Mucosa of gallbladder (tissue), 1 donor: ENCODE data around the gene MCTP2. TPM values are rescaled to one million over a fixed set of nuclear protein-coding genes. Genes with fewer than 3 reads are reported as not detected.

ENCODE experiments used
- DNase-seq: peaks from one replicate; pipeline ENCODE4 v3.0.0-alpha.2; 2020; ENCODE audit warnings: low spot score
- total RNA-seq: library from RNA; stranded (reverse); gene quantifications from one replicate; pipeline ENCODE4 v1.2.1, GENCODE V29; 2021
- donor health status: DM: no; HTN: no; CAD: no.

MCTP2 gene
- total RNA-seq, 1 donor from 2014 or later = 31.7 TPM

DNA sequence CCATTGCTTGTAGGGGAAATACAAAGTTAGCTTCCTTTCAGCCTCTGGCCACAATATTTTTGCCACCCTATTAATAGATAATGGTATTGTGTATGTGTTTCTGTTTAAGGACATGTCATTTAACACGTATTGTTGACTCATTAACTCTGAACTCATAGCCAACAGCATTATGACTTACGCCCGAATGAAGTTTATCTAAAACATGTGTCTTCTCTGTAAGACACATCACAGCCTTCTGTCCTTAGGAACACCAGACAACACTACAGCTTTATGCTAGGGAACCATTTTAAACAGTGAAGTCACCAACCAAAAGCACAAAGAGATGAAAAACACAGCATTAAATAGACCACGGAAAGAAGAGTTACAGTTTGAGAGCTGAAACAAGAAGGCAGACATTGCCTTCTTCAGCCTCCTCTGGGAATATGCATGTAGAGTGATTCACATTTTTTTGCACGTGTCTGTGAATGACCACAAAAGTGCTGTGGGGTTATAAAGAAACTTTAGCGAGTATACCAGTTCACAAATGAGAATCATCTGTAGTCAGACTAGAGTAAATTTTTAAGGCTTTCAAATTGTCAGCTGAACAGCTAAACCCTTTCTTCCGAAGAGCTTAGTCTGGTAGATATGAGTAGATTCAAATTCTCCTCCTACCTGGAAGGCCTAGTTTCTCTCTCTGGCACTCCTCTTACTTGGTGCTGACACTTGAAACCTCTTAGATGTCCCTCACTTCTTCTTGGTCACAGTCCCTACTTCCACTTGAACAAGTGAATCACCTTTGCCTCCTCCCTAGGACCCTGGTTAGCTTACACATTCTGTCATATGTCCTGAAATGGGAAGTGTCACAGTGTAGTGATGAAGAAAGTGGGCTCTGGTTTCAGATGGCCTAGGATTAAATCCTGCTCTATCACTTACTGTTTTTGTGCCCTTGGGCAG is 32.2 kb downstream of the MCTP2 start:
- DNase-seq = no peak

DNA sequence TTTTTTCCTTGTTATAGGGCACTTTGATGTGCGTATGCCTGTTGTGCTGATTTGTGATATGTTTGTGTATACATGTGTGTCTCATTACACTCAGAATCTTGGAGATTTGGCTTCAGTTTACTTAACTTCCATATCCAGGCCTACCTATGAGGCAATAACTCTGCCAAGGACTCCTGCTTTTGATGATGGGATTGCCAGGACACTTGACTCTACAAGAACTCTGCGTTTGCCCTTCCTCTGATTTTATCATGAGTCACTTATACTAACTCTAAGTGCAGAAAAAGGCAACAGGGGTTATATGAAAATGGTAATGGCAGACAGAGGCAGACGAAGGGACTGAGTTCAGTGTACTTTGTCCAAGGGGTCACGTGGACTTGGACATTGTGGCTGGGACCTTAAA is 33.6 kb downstream of the MCTP2 start:
- no peak for DNase-seq

DNA sequence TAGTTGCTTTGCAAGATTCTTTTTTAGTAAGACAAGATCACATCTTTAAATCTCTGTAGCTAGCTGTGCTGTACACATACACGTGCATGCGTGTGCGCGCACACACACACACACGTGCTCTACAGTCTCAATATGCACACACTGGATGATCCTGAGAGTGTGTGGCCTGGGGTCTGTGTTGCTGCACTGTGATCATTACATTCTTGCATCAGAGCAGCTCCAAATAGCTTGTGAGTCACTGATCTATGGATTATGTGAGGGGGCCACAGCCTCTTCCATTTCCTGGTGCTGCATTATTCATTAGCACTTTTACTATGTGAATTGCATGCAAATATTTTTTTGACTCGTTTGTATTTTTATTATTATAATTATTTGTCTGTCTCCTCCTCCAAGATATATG is 34.6 kb downstream of the MCTP2 start:
- no peak for DNase-seq

DNA sequence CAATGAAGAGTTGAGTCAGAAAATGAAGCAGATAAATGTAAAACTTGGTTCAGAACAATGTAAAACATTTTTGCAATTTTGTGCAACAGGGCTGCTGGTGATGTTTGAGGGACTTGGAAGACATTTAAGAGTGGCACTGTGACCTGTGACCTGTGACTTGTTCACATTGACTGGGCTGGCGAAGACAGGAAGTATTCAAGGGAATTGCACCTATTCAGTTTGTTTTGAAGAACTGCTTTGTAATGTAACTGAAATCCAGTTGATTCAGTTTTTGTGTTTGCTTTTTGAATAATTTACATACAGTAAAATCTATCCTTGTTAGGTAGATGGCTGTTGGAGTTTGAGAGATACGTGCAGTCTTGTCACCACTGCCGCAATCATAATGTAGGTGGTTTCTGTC is 35.4 kb downstream of the MCTP2 start:
- no peak for DNase-seq

DNA sequence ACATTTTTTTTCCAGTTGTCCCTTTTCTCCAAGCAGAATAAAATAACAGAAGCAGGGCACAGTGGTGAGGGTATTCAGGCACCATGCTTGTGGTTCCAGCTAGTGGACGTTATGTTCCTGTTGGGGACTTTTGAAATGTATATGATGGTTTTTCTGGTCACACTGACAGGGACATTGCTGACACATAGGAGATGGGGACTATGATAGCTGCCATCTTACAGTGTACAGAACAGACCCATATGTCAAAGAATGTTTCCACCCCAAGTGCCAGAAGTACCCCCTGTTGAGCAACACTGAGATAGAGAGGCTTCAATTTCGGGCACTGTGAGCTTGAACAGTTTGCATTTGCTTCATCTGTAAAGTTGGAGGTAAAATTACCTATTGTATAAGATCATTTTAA is 38.6 kb downstream of the MCTP2 start:
- DNase-seq = no peak

DNA sequence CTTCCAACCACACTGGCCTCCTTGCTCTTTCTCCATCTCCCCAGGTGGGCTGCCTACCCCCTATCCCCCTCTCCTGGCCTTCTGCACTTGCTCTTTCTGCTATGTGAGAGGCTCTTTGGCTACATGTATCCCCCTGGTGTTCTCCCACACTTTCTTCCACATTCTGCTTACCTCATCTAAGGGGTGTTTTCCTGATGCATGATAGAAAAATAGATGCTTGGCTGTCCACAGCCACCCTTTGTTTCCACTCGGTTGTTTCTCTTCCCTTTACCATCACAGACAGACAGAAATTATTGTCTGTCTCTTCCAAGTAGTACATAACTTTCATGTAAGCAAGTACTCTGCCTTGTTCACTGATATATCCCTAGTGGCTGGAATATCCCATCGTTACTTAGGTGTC is 39.2 kb downstream of the MCTP2 start:
- no peak for DNase-seq

DNA sequence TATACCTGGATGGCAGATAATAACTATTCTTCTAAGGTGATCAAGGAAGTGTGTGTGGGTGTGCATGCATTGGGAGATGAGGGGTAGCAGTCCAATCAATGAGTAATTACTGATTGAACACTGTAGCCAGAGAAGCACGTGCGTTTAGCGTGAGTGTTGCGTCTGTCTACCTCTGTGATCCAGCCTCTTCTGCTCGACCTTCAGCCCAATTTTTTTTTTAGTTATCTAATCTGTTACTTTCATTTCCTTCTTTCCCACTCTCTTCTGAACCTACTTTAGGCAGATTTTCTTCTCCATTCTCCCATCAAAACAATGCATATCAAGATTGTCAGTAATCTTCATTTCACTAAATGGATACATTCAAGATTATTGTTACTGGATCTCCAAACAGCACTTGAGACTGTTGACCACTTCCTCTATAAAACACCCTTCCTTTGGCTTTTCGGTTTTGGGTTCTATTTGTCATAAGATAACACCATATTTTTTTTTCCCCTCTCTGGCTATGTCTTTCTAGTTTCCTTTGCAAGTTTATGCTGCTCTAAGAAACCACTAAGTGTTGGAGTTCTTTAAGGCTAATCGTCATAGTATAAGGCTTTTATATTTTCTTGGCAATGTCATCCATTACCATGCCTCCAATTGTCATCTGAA is 41.0 kb downstream of the MCTP2 start:
- DNase-seq = no peak

DNA sequence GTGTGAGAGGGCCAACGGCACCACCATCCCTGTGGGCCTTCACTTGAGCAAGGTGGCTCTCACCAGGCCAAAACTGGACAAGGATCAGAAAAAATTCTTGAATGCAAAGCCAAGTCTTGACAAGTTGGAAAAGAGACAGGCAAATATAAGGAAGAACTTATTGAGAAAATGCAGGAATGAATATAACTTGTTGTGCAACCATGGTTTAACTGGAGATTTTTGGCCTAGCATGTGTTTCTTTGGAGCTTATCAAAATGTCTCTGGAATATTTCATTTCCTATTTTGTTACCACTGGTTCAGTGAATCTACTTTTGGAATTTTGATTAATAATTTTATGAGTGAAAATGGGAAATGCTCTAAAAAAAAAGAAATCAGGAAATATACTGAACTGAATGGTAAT is 42.5 kb downstream of the MCTP2 start:
- no peak for DNase-seq

DNA sequence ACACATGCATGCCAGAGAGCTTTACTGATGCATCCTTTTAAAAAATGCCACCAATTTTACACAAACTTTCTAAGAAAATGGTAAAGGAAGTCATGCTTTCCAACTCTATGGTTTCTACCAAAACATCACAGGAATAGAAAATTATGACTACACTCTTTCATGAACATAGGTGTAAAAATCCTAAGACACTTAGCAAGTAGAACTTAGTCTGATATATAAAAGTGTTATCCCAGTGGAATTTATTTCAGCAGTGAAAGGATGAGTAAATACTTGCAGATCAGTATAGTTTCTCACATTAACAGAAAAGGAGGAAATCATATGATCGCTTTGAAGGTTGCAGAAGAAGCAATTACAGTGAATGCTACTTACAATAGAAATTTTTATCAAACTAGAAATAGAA is 43.4 kb downstream of the MCTP2 start:
- DNase-seq = no peak

DNA sequence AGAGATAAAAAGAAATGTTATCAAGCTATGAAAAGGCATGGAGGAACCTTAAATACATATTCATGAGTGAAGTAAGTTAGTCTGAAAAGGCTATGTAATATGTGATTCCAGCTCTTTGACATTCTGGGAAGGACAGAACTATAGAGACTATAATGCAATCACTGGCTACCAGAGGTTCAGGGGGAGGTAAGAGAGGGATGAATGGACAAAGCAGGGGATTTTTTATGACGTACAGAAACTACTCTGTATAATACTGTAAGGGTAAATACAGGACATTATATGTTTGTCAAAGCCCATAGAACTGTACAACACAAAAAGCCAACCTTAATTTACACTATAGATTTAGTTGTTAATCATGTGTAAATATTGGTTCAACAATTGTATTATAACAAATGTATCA is 46.1 kb downstream of the MCTP2 start:
- no peak for DNase-seq

DNA sequence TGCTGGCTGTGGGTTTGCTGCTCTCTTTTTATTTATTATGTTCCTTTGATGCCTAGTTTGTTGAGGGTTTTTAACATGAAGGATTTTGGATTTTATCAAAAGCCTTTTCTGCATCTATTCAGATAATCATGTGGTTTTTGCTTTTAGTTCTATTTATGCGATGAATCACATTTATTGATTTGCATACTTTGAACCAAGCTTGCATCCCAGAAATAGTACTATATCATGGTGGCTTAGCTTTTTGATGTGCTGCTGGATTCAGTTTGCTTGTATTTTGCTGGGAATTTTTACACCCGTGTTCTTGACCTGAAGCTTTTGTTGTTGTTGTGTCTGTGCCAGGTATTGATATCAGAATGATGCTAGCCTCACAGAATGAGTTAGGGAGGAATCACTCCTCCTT is 48.4 kb downstream of the MCTP2 start:
- DNase-seq = no peak

DNA sequence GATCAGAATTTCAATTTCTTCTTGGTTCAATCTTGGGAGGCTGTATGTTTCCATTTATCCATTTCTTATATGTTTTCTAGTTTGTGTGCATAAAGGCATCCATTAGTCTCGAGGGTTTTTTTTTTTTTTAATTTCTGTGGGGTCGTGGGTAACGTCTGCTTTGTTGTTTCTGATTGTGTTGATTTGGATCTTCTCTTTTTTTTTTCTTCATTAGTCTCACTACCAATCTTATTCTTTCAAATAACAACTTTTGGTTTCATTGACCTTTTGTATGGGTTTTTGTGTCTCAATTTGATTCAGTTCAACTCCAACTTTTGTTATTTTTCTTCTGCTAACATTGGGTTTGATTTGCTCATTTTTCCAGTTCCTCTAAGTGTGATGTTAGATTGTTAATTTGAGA is 48.9 kb downstream of the MCTP2 start:
- DNase-seq = no peak

DNA sequence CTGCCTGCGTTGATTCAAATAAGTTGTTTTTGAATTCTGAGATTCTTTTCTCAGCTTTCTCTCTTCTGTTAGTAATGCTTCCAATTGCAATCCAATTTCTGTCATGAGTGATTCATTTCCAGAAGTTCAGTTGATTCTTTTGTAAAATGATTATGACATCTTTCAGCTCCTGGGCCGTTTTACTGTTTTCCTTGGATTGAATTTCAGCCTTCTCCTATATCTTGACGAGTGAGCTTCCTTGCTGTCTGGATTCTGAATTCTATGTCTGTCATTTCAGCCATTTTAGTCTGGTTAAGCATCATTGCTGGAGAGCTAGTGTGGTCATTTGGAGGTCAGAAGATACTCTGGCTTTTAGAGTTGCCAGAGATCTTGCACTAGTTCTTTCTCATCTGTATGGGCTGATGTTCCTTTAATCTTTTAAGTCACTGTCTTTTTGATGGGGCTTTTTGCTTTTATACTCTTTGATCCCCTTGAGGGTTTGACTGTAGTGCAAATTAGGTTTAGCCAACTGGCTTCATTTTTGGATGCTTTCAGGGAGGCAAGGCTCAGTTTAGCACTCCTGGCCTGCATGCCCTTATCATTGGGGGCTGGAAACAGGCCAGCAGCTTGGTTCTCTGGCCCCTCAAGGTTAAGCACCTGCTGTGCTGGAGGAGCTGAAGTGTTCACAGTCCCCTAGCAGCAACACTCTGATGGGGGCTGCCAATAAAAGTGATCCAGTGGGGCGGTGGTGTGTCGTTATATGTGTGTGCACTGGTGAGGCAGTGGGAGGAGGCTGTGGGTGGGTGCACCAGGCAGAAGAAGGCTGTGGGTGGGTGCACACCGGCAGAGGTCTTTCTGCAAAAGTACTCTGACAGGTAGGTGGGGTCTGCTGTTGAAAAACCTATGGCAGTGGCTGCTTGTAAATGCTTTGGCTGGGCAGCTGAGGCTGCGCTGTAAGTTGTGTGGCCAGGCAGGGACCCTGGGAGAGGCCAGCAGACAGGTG is 51.2 kb downstream of the MCTP2 start:
- DNase-seq = no peak

DNA sequence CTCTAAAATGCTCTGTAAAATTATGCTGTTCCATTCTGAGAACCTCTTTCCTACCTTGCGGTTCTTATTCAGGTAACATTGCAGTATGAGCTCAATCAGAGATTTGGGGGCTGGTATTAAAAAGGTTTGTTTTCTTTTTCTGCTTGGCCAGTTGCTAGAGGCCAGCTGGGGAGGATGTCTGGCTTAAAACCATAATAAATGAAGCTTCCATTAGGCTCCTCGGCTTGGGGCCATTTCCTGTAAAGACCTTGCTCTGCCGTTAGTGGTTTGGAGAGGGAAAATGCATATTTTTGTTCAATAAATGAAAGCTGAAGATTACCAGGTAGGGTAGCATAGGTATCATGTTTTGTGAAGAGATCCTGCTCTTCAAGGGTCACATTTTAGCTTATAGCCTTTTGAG is 55.2 kb downstream of the MCTP2 start:
- DNase-seq = no peak

DNA sequence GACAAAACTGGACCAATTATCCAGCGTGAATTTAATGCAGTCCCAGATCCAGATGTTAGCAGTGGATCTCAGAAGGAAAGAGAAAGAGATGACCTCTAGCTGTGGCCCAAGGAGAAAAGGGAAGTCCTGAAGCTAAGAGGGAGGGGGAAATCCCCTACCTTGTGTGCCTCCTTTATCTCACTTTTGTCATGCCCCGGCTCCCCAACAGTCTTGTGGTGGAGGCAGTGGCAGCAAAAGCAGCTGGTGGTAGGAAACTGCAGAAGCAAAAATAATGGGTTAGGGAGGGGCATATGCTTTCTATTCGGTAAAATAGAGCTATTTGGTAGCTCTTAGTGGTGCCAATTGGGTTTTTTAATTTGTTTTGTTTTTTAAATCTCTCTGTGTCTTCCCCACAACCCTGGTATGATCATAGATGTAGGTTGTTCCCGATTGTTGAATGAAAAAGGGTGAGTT is 56.5 kb downstream of the MCTP2 start:
- no peak for DNase-seq

DNA sequence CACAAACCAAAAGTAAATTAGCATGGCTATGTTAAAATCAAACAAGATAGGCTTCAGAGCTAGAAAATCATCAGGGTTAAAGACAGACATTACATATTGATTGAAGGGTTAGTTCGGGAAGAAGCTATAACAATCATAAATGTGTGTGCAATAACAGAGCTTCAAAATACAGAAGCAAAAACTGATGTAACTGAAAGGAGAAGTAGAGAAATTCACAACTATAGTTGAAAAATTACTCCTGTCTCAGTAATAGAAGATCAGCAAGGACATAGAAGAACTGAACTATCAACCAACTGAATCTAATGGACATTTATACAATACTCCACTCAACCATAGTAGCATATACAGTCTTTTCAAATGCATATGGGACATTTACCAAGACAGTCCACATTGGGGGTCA is 59.4 kb downstream of the MCTP2 start:
- DNase-seq = no peak

DNA sequence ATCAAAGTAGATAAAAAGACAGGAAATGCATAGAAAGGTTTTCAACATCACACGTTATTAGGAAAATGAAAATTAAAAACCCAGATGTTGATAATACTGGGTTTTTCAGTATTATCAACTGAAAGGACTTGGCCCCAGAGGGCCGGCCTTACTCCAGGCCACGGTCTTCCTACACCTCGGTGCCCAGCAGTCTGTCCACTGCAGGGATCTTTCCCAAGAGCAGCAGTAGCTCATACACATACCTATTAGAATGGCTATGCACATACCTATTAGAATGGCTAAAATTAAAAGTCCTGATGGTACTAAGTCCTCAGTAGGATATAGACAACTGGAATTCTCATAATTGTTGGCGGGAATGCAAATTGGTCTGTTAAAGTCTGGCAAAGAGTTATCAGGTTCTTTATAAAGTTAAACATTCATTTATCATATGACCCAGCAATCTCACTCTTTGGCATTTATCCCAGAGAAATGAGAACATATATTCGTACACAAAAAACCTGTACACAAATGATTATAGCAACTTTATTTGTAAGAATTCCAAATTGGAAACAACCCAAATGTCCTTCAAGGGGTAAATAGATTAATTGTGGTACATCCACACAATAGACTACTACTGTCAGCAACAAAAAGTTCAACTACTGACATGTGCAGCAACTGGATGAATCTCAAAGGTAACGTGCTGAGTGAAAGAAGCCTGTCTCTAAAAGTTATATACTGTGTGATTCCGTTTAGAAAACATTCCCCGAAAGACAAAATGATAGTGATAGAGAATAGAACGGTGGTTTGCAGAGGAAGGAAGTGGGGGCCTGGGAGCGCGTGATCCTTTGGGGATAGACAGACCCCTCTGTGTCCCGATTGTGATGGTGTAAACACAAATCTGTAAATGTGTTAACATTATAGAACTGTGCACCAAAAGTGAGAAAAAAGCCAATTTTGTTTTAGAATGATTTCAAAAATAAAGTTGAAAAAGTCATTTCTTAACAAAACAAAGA is 62.3 kb downstream of the MCTP2 start:
- DNase-seq = no peak

DNA sequence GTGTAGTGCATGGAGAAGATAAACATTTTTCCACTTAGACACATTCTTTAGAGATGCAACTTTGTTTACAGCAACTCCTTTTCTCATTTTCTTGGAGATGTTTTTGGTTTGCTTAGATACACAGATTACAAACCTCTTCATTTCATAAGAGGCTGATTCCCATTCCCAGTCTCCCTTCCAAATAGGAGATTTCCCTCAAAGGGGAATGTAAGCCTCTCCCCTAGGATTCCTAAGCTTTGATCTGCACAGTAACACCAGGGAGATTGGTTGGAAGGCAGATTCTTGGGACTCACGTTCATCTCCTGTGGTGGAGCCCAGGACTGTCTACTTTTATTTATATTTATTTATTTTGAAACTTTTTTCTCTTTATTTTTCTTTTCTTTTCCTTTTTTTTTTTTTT is 63.2 kb downstream of the MCTP2 start:
- DNase-seq = no peak

DNA sequence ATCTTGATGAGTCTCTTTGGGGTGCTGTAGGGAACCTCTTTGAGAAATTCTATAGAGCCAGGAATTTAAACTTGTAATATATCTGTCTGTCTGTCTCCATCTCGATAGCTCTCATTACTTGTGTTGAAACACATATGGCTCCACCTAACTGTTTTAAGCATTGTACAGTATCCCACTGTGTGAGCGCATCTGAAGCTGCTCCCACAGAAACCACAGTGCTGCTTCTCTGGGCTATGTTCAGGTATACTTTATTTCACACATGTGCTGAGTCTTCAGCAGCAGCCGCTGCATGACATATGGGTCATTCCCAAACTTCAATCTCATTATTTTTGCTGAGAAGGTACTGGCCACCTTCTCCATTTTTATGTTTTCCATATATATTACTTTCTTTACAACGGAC is 63.9 kb downstream of the MCTP2 start:
- DNase-seq = no peak

DNA sequence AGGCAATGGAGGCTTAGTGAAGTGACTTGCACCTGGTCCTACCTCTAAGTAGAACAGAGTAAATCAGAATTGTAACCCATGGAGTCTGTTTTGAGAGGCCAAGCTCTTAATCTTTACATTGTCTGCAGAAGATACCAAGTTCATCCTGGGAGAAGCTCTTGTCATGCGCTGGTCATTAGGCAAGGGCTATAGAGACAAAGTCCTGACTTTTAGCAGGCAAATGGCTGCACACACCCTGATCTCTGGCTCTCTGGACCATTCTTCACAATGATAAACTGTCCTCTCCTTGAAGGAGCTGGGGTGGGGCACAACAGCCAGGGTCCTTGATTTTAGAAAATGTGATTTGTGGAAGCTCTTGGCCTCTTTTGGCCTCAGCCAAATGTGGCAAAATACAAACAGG is 65.4 kb downstream of the MCTP2 start:
- DNase-seq = no peak

DNA sequence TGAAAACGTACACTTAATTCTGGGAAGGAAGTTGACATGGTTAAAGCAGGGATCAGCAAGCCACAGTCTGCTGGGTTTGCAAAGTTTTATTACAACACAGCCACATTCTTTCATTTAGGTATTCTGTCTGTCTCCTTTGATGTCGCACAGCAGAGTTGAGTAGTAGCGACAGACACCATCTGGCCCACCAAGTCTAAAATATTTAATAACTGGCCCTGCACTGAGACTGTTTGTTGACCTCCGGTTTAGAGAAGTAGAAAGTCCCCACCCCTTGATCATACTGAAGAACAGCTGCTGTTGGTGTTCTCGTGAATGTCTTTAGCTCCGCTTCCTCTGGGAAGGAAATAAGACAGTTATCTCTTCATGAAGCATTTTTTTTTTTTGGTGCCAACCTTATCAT is 66.2 kb downstream of the MCTP2 start:
- no peak for DNase-seq
